H1 (cell line): ENCODE results near the gene KHSRP. TPM values are rescaled to one million over a fixed set of nuclear protein-coding genes. Genes with fewer than 3 reads are reported as not detected.

Source experiments
- ATF2 ChIP-seq: IDR thresholded peaks from 2 replicates; pipeline ENCODE4 v1.6.1; 2012; ENCODE audit warnings: low read length, inconsistent platforms
- ATF3 ChIP-seq: IDR thresholded peaks from 2 replicates; pipeline ENCODE4 v1.6.1; 2011; ENCODE audit warnings: low read depth, mild to moderate bottlenecking, low read length; ENCODE audit not compliant: insufficient read depth
- CBX8 ChIP-seq: fragments of 300-800, 300-1000 bp; sonication (generic); IDR thresholded peaks from 2 replicates; pipeline ENCODE4 v1.7.1; 2016; ENCODE audit warnings: low read depth, low read length, borderline replicate concordance
- EZH2 ChIP-seq: fragments of 200-600 bp; sonication (generic); IDR thresholded peaks from 2 replicates; pipeline ENCODE4 v1.7.1; 2012; ENCODE audit warnings: low read depth, mild to moderate bottlenecking, moderate library complexity, low read length, inconsistent platforms; ENCODE audit not compliant: severe bottlenecking
- KDM1A ChIP-seq: fragments of 200-600, 300-600 bp; sonication (generic); IDR thresholded peaks from 2 replicates; pipeline ENCODE4 v1.7.1; 2016; ENCODE audit warnings: mild to moderate bottlenecking, low read length, borderline replicate concordance
- KDM4A ChIP-seq: IDR thresholded peaks from one replicate; pipeline ENCODE4 v1.7.1; 2012; ENCODE audit warnings: low read depth, mild to moderate bottlenecking, moderate library complexity, low read length, inconsistent platforms; ENCODE audit not compliant: severe bottlenecking
- POLR2AphosphoS5 ChIP-seq: IDR thresholded peaks from 2 replicates; pipeline ENCODE4 v1.6.1; 2011; ENCODE audit warnings: low read depth, low read length
- RFX5 ChIP-seq: IDR thresholded peaks from 2 replicates; pipeline ENCODE4 v1.6.1; 2011; ENCODE audit warnings: low read depth, low read length, improper control_type of control experiment, borderline replicate concordance
- TAF1 ChIP-seq: IDR thresholded peaks from 2 replicates; pipeline ENCODE4 v1.6.1; 2011; ENCODE audit warnings: mild to moderate bottlenecking, low read depth, low read length
- YY1 ChIP-seq: IDR thresholded peaks from 2 replicates; pipeline ENCODE4 v1.6.1; 2011; ENCODE audit warnings: low read depth, mild to moderate bottlenecking, low read length
- polyA plus RNA-seq, 7 experiments: library from polyadenylated mRNA; depleted of rRNA in 3 of 7; stranded (reverse) in 5 of 7; unstranded in 2 of 7; fragments of >200 nt in 5 of 7; fragments of 200-250 nt in 2 of 7; gene quantifications; 1 replicate in 5 of 7; 2 replicates in 1 of 7; 4 replicates in 1 of 7; pipeline versions ENCODE4 v1.2.1 to v1.2.3, GENCODE V29; 2011 to 2013; ENCODE audit warnings: missing spikeins in 2 of 7, mixed read lengths in 2 of 7
- total RNA-seq: library from RNA; stranded (reverse); fragmentation: NEBNext Ultra II Directional; extraction: Animal tissue kit (Norgen Biotek cat#: 25700); gene quantifications from 2 replicates; pipeline ENCODE4 v1.2.1, GENCODE V29; 2021

Gene KHSRP
- total and polyA plus RNA-seq, 2 of the 8 experiments (the other 6 are each of a cell fraction or from before 2014, with no cell fraction given), result 143 to 573 TPM

- TF ChIP-seq ATF2, result no peak
- TF ChIP-seq EZH2, result no peak
- TF ChIP-seq RFX5, result no peak
- no peak for TF ChIP-seq KDM1A
- no peak for TF ChIP-seq TAF1
- TF ChIP-seq POLR2AphosphoS5, result no peak
- no peak for TF ChIP-seq ATF3
- no peak for TF ChIP-seq KDM4A
- no peak for TF ChIP-seq CBX8
- TF ChIP-seq YY1, result no peak
Measured at GRCh38 chr19:6451583-6452222, 27.1 kb upstream of the KHSRP start (continued).
